ENCODE results near the gene CYP26B1.

CYP26B1 gene

DNA sequence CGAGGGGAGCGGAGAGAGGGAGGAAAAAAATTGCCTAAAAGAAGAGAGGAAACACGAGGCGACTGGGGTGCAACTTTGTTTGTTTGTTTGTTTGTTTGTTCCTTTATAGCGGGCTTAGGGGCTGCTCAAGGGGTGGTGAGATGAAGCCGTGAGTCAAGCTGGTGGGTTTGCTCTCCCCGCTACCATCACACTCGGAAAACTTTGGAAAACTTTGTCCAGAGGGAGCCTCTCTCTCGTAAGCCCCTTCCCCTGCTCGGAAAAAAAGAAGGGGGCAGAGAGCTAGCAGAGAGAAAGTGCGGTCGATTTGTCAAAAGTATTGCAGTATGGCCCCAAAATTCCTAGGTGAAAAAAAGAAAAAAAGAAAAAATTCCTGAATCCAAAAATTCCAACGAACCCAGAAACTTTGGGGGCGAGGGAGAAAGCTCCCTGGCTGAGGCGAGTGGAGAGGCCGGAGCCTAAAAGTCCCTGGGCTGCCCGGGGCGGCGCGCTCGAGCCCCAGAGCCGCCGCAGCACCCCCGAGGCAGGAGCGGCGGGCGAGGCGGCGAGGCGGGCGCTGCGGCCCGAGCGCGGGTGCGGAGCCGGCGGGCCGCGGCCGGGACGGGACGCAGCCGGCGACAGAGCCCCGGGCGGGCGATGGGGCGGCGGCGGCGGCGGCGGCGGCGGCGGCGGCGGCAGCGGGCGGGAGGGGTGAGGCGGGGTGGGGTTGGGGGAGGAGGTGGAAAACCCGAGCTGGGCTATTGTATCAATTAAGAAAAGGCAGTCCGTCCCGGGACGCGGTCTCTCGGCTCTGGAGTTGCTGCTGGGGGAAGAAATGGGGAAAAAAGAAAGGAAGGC, 558 bp upstream of the CYP26B1 start:
- TF ChIP-seq CTCF (conservative IDR thresholded peaks at IDR 0.05; ENCODE audit: low read depth), result 0 out of 2 replicates have a peak, but pooled peaks have one; percentile 15
- DNase-seq (ENCODE audit: low spot score), result no peak
- no peak overlapping the region for H3K27ac ChIP-seq
- POLR2A ChIA-PET (ENCODE audit: low non-redundant PET), result no interaction called here
- CTCF ChIA-PET, result interaction anchor here (0.5 to 1.9 kb wide), 6 partner anchors 219 to 602 kb away, joined by 3 to 6 read pairs (median 4); no protein-coding TSS in a partner anchor

- CTCF ChIA-PET, result interaction anchor here (1.5 kb wide), 1 partner anchor 223 kb away, joined by 6 read pairs; no protein-coding TSS in a partner anchor
- TF ChIP-seq CTCF (conservative IDR thresholded peaks at IDR 0.05; ENCODE audit: low read depth), result no peak
- H3K27ac ChIP-seq, result no peak overlapping the region
- DNase-seq (ENCODE audit: low spot score), result no peak
- POLR2A ChIA-PET (ENCODE audit: low non-redundant PET), result no interaction called here
These were observed 1.0 kb downstream of the CYP26B1 start for GRCh38 chr2:72146347-72147302.

DNA sequence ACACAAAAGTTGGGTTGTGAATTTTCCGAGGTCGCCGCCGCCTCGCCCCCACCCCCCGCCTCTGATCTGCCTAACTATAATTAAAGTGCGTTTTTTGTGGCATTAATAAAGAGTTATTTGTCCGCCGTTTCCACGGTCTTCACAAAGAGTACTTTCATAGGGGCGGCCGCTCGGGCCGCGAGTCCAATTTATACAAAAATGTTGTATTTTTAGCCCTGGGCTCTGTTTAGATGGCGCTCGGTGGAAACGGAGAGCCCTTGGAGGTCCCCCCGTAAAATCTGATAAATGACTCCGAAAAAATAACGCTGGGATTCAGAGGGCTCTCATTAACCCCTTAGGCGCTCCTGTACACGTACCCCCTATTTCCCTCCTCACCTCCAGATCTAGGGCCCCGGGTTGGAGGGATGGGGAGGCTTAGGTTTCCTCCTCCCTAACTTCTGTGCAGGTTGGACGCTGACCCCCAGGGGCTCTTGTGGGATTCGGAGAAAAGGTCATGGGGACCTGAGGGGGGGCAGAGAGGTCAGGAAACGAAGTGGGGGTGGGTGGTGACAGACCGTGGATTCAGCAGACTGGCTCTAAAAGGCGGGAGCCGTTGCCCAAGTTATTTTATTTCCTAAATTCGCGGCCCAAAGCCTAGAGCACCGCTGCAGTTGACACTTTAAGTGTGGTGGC, 1.9 kb downstream of the CYP26B1 start:
- DNase-seq (ENCODE audit: low spot score), result no peak
- peak overlapping the region; percentile 83 for H3K27ac ChIP-seq
- ChIA-PET POLR2A (ENCODE audit: low non-redundant PET) (no interaction called here), CTCF (interaction anchor here (0.6 kb wide), 1 partner anchor 328 kb away, joined by 3 read pairs; no protein-coding TSS in a partner anchor)
- TF ChIP-seq CTCF (conservative IDR thresholded peaks at IDR 0.05; ENCODE audit: low read depth), result no peak

DNA sequence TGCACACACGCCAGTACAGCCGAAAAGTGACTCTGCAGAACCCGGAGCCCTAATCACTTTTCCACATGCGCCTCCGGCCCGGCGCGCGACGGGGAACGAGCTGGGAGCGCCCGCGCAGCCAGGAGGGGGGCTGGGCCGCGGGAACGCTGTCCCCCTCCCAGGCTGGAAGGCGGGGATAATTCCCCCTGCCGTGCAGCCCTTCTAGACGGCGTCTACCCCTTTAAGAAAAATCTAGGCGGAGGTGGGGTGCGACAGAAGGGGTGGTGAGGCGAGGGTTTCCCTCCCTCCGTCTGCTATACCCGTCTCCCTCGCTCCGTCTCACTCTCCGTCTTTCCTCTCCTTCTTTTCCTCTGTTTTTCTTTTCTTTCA, 2.4 kb downstream of the CYP26B1 start:
- no peak for TF ChIP-seq CTCF (conservative IDR thresholded peaks at IDR 0.05; ENCODE audit: low read depth)
- ChIA-PET POLR2A (ENCODE audit: low non-redundant PET) (no interaction called here), CTCF (interaction anchor here (0.6 kb wide), 1 partner anchor 328 kb away, joined by 3 read pairs; no protein-coding TSS in a partner anchor)
- H3K27ac ChIP-seq, result peak overlapping the region; percentile 83
- peak; percentile 87 for DNase-seq (ENCODE audit: low spot score)

- DNase-seq (ENCODE audit: low spot score), result peak; percentile 93
- no peak for TF ChIP-seq CTCF (conservative IDR thresholded peaks at IDR 0.05; ENCODE audit: low read depth)
- peak overlapping the region; percentile 83 for H3K27ac ChIP-seq
- ChIA-PET CTCF (no interaction called here), POLR2A (ENCODE audit: low non-redundant PET) (no interaction called here)
These were observed 2.9 kb downstream of the CYP26B1 start for GRCh38 chr2:72144632-72145288.
